Activated T-cell treated with anti-CD3 and anti-CD28 coated beads for 1 hour (primary cell): ENCODE measurements around the gene IQGAP3.
"Not testable (repeated sequence)": the region's sequence is repeated elsewhere in the genome, so short reads cannot be mapped to it uniquely, and the experiment has no call there.

Experiments
- DNase-seq: peaks from one replicate; pipeline ENCODE4 v3.0.0-alpha.2; 2020; ENCODE audit warnings: low read depth

The IQGAP3 gene

DNA sequence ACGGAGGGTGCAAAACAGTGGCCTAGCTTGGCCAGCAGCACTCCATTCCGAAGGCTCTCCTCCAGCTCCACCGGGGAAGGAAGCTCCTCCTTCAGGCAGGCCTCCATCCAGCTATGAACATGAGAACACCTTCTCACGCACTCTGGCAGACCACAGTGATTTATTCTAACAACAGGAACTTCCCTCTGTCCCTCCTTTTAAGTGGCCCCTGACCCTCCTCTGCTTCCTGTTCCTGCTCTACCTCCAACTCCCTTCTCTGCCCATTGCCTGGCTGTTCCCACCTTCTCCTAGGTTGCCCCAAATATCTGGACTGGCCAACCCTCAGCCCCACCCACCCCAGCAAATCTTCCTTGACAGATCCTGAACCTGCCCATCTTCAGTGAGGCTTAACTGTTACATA lies 5.9 kb downstream of the IQGAP3 start:
- no peak for DNase-seq

DNA sequence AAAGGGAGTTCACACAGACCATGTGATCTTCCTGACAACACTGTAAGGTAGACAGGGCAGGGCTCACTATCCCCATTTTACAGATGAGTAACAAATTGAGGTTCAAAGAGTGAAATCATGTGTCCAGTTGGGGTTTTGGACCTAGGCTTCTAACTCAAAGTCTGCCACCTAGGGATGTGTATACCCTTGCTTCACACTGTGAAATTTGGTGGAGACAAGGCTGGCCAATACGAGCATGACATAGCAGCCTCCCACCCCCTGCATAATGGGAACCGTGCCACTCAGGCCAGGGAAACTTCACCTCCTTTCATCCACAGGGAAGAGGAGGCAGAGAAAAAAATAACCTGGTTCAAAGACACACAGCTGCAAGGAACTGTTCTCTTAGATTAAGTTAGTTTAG lies 6.8 kb downstream of the IQGAP3 start:
- DNase-seq: no peak

DNA sequence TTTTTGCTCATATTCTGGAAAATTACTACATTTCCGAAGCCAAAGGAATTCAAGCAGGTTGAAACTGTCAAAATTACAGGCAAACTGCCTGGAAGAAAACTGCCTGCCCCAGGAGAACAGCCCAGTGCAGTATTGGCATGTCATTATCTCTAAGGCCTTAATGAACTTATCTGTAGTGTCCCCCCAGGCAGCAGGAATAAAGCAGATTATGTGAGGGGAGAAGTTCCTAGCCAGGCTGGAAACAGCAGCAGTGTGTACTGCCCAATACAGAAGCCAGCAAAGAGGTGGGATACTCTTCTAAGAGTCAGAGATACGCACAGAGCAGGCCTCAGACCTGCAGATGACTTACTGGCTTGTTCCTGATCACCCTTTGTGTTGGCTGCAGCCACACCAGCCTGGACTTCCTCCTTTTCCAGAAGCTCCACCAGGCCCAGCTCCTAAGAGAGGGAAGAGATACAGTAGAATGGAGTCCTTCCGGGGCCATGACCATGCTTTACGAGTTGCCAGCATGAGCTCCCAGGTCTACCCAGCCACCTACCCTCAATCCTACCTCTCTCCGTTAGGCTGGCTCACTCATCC lies 11.7 kb downstream of the IQGAP3 start:
- DNase-seq: no peak

DNA sequence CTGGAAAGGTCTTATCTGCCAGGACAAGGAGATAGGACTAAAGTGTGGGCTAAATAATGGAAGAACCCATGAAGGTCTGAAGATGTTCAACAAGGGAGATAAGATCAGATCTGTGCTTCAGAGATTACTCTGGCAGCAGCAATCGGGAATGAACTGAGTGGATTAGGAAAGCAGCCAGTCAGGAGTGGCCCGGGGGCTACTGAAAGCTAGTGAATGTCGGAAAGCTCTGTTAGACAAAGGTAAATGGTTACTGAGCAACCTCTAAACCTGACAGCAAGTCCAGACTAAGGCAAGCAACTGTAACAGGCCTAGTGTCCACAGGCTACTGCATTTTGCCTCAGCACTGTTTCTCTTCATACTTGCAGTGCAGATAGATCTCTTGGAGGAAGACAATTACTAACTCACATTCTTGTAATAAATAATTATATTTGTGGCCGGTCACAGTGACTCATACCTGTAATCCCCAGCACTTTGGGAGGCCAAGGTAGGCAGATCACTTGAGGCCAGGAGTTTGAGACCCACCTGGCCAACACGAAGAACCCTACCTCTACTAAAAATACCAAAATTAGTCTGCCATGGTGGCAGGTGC lies 12.5 kb downstream of the IQGAP3 start:
- DNase-seq: no peak

DNA sequence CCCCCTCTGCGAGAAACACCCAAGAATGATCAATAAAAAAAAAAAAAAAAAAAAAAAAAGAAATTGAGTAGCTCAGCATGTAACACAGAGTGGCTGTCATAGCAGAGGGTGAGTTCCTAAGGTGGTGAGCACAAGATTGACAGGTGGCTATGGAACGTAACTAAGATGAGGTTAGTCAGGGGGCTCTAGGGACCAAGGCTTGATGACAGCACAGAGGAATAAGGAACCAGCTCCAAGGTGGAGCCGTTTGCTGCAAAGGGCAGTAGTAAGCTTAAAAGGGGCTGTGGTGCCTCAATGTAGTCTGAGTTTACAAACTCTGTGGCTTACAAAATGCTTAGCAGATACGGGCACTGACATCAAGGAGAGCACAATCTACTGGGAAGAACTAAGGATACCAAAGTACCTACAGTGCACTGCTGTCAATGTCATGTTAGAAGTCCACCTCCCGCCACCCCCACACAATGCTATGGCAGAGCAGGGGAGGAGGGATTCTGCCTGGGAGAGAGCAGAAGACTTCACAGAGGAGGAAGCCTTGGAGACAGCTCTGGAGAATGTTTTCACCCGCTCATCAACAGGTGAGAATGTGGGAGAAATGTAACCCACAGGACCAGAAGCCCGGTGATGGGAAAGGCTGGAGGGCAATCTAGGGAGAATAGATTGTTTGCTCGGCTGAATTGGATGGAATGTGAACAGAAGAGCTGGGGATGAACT lies 13.1 kb downstream of the IQGAP3 start:
- no peak for DNase-seq

DNA sequence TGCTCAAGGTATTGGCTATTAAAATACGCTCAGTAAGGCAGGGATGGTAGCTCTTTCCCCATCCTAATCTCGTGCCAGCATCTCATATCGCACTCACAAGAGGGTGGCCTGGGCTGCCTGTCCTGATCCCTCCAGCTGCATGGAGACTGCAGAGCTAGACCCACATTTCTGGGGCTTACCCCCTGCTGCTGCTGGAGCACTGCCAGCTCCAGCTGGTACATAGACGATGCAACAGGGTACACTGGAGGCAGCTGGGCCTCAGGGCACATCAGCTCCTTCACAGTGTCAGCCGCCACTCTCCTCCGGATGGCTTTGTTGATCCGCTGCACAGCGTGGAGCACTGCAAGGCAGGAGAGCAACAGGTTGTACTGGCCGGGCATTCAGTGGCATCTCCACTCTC lies 16.0 kb downstream of the IQGAP3 start:
- DNase-seq: no peak

DNA sequence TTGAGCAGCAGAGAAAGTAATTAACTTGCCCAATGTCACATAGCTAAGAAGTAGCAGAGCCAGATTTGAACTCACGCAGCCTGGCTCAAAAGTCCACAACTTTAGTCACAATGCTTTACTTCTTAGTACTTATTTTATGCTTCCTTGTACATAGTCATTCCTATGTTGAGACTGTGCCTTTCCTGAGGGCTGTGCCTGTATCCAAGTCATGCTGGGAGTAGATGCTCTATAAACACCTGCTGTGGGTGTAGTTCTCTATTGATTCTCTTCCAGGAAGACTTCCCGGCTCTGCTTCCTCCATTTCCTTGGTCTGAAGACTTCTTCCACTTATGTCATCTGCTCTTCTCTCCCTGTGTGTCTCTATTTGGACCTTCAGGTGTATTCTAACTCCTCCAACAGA lies 16.6 kb downstream of the IQGAP3 start:
- DNase-seq: no peak

DNA sequence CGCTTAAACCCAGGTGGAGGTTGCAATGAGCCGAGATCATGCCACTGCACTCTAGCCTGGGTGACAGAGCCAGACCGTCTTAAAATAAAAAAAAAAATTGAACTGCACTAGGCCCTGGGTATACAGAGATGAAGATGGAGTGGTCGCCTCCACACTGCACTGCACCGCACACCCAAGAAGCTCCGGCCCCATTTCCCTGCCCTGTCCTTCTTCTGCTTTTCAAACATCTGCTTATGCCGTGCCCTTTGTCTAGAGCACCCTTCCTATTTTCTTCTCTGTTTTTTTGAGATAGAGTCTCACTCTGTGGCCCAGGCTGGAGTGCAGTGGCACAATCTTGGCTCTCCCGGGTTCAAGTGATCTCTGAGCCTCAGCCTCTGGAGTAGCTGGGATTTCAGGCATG lies 17.4 kb downstream of the IQGAP3 start:
- no peak for DNase-seq

DNA sequence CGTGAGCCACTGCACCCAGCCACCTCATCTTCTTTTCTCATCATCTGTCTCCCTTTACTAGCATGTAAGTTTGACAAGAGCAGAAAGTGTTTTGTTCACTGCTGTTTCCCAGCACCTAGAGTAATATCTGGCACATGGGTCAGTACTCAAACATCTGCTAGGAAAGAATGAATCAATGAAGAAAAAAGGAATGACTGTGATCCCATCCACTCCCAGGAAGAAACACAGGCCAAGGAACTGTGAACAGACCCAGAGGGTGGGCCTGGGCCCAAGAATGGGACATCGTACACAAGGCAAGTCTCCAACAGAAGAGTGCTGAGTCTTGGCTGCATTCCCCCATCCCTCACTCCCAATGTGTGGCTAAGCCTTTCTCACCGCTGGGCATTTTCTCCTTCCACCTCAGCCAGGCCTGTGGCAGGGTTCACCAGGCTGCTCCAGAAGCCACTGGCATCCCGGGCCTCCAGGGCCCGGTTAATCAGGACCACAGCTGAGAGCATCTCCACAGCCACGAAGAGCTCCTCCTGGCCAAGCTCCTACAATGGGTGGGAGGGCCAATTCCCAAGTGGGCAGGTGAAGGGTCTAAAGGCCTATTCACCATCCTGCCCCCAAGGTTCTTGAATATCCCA lies 18.4 kb downstream of the IQGAP3 start:
- no peak for DNase-seq

DNA sequence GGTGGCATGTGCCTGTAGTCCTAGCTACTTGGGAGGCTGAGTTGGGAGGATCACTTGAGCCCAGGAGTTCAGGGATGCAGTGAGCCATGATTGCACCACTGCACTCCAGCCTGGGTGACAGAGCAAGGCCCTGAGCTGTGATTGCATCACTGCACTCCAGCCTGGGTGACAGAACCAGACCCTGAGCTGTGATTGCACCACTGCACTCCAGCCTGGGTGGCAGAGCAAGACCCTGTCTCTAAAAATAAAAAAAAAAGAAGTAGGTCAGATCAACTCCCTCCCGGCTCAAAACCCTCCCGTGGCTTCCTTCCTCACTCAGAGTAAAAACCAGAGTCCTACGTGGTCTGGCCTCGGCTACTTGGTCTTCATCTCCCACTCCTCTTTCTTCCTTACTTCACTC lies 19.4 kb downstream of the IQGAP3 start:
- not testable (repeated sequence) for DNase-seq

DNA sequence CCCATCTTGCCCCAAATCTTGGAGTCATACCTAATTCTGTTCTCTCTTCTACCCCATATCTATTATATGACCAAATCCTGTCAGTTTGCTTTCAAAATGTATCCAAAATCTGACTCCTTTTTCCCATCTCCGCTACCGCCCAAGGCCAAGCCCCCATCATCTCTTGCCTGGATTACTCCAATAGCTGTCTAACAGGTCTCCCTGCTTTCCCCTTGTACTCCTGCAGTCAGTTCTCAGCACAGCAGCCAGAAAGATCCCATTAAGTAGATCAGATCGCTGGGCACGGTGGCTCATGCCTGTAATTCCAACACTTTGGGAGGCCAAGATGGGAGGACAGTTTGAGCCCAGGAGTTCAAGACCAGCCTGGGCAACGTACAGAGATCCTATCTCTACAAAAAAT lies 19.8 kb downstream of the IQGAP3 start:
- DNase-seq: no peak

DNA sequence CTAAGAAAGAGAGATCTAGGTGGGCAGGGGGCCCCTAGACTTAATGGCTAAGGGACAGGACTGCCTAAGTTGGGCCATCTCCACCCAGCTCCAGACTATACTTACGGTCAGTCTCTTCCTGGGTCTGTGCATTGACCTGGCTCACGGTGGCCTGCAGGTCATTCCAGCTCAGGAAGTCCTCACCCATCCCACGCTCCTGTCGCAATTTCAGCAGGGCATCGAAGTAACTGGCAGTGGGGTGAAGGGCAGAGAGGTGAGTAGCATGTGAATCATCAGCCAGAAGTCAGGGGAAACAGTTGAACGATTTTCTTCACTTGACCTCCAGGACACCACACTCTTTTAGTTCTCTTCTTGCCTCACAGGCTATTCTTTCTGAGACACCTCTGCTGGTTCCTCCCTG lies 20.5 kb downstream of the IQGAP3 start:
- no peak for DNase-seq

DNA sequence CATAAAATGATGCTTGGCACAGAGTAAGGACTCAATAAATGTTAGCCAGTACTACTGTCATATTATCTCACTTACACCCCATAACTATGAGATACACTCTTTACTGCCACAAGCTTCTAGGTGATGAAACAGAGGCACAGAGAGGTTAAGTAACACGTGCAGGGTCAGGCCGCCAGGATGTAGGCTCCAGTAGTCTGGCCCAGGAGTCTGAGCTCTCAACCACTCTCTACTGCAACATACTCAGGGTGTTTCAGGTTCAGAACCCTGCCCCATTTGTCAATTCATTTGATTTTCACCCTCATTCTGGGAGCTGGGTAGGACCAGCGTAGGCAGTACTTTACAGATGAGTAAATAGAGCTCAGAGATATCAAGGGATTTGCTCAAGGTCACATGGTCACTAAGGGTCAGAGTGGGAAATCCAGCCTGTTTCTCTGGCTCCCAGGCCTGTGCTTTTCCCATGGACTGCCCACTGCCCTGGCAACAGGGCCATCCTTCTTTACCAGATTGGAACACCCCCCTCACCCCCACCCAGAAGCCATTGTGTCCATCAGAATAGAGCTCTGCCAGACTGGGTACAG lies 21.2 kb downstream of the IQGAP3 start:
- DNase-seq: no peak

DNA sequence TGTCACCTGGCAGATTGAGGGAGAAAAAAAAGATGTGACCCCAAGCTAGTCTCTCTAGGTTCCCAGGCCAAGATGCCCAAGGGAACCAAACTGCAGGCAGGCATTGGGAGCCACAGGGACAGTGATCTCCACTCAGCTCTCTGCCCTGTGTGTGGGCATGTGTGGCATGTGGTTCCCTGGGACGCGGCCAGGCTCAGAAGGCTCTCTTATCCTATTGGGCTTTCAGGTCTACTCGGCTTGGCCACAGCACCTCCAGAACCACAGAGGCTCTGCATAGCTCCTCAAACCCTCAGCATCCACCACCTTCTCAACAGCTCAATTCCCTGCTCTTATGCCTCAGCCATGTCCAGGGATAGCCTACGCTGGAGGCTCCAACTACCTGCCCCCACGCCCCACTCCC lies 22.0 kb downstream of the IQGAP3 start:
- DNase-seq: no peak

DNA sequence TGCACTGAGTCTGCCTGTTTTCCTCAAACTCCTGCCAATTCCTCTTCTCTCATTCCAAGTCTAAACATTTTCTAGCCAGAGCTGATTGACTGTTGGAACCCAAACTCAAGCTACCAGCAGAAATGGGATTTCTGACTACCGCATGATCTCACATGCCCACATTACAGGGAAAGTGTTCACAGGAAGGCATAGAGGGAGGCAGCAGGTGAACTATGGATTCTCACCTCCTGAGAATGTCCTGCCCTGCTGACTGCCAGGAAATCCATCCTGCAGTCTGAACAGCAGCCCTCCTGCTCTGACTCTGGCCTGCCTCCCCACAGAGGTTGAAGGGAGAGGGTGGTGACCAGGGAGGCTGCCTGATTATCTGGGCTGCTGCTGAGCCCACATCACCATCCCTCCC lies 22.5 kb downstream of the IQGAP3 start:
- DNase-seq: no peak

DNA sequence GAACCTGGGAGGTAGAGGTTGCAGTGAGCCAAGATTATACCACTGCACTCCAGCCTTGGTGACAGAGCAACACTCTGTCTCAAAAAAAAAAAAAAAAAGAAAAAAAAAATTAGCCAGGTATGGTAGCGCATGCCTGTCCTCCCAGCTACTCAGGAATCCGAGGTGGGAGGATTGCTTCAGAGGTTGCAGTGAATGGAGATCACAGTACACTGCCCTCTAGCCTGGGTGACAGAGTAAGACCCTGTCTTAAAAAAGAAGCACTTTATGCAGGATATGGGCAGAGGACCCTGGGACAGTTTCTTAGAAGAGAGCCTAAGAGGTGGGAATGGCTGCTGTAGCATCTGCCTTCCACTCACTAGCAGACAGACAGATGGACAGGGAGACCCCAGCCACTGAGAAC lies 23.0 kb downstream of the IQGAP3 start:
- DNase-seq: no peak

DNA sequence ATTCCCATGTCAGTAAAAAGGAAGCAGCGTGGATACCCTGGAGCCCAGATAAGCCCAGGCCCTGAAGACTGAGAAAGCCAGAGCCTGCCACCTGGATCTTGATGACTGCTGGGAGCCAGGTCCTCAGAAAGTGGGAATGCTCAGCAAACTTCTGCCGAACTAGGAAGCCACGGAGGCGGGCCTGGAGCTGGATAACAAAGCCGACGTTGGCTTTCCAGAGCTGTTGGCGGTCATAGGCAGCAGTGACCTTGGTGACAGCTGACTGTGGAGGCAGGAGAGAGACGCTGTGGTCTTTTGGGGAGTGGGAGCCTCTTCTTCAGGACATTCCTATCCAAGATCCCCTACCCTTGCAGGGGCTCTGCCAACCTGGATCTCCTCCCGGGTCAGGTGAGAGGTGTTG lies 24.4 kb downstream of the IQGAP3 start:
- DNase-seq: no peak

DNA sequence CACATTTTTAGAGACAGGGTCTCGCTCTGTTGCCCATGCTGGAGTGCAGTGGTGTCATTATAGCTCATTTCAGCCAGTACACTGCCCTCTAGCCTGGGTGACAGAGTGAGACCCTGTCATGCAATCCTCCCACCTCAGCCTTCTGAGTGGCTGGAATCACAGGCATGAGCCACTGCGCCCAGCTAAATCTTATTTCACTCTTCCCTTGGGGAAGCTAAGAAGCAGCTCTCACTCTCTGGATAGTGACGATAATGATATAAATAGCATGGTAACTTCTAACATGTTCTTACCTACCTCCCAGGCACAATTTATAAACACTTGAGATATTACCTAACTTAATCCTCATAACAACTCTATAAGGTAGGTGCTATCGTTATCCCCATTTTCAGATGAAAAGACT lies 24.9 kb downstream of the IQGAP3 start:
- DNase-seq: no peak

DNA sequence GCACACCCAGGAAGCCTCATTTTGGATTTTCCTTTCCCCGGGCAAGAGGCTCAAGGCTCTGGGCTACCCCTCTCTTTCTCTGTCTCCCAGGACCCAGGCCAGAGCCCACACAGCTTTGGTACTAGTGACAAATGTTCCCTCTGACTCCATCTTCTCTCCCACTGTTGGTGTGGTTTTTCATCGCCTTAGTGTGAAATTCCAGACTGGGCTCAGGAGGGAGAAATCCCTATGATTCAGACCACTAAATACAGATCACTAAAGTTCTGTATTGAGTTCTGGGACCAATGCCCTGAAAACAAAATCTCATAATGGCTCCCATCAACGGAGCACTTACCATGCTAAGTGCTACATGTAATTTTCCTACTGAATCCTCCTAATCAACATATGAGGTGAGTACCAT lies 26.1 kb downstream of the IQGAP3 start:
- no peak for DNase-seq

DNA sequence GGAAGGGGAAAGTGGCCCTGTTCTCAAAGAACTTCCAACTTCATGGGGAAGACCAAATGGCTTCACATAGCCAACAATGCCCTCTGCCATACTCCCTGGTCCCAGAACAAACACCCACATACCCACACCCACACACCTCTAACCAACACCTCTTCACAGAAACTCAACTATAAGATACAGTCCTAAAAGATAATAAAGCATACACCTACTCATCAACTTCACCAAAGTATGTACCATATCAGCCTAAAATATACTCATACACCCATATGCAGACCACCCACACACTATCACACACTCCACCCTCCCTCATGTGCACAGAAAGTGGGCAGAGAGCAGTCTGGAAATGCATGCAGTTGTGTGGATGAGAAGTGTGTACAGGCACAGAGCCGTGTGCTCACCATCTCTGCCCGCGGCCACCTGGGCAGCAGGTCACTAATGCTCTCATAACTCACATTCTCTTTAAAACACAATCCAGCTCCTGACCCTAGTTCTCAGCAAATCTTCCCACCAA lies 27.7 kb downstream of the IQGAP3 start:
- no peak for DNase-seq

DNA sequence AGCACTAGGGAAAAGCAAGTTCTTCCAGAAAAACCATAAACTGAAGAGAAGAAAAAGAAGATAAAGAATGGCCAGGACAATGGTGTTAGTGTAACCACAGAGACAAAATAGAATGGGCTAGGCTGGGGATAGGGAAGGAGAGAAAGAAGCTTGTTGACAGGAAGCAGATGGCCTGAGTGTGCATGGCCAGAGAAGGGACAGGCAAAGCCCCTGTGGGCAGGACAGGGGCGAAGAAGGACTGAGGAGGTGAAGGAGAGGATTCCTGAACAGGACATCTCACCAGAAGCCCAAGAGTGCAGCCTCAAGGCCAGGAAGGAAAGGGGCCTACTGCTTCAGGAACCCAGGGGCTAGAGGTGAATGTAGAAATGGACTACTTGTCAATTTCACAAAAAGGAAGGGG lies 29.3 kb downstream of the IQGAP3 start:
- no peak for DNase-seq

DNA sequence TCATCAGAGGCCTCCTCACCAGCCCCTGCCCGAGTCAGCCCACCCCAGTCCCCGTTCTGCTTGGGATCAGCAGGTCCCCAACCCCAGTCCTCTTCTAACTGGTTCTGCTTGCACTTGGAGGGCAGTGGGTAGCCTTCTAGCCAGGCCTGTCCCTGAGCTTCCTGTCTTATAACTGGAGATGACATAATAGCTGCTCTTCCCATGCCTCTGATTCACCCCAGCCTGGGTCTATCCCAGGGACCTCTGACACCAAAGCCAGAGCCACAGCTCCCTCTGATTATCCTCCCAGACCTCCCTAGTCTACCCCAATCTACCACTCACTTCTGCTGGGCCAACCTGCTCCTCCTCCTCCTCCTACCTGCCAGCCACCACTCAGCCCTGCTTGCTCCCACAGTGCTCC lies 31.4 kb downstream of the IQGAP3 start:
- no peak for DNase-seq

DNA sequence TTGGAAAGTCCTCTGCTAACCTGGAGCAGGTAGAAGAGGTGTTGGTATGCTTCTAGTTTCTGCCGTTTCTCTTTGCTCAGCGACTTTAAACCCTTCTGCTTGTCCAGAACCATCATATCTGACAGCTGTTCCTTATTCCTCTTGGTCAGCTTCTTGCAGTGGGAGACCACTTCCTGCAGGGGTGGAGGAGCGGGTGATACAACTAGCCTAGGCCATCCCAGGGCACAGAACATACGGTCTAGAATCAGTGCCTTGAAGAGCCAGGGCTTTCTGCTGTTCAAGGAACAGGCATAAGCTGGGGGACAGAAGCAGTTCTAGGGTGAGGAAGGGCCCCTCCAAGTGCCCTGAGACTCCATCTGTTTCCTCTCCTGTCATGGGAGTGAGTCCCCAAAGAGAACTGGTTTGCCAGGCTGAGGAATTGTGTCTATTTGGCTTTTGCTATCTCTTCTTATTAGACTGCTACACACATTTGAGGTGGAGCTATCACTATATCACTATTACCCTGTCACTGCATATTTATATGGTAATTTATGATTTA lies 32.5 kb downstream of the IQGAP3 start:
- DNase-seq: no peak
